Activated CD4-positive, alpha-beta T cell treated with anti-CD3 and anti-CD28 coated beads, Interleukin-10, Interleukin-2, amounts not matched to agents 100 ng/mL and 50 ng/mL, durations not matched to agents 16 hours and 8 hours (primary cell): ENCODE results near the gene CYBA.
A peak's percentile ranks its signal among the peaks of the same experiment; 100 is the strongest.

Experiments used
- DNase-seq: peaks from one replicate; pipeline ENCODE4 v3.0.0-alpha.2; 2020

CYBA gene

DNA sequence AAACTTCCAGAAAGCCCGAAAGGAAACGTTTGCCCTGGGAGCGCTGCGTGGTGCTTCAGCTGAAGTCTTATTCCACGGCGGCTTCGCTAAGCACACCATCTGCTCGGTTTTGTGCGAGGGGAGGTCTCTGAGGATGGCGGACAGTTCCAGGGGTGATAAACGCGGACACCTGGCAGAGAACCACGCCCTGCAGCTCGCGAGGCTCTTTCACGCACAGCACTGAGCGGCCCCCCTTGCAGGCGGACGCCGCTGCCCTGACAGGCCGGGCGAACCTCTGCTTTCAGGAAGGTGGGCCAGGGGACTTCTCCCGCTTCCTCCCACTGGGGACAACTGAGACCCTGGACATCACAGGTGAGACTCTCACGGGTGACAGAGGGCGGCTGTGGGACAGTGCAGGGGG lies 8.3 kb upstream of the CYBA start:
- DNase-seq: no peak

GRCh38 chr16:88658714-88659113 lies 7.9 kb upstream of the CYBA start:
- DNase-seq: no peak

DNA sequence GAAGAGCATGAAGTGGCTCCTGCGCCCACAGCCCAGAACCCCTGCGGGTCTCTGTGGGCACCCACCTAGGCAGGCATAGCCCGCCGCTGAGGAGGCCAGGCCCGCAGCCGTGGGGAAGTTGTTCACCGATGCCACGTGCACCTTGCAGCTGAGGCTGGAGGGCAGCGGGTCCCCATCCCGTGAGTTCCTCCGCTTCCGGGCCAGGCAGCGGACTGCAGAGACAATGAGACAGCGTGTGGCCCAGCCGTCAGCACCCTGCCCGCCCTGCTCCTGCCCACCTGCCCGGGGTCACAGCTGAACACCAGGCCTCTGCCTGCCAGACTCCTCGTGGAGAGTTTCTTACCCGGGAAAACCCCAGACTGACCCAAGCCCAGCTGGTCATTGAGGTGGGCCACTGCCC lies 6.5 kb upstream of the CYBA start:
- DNase-seq: no peak

DNA sequence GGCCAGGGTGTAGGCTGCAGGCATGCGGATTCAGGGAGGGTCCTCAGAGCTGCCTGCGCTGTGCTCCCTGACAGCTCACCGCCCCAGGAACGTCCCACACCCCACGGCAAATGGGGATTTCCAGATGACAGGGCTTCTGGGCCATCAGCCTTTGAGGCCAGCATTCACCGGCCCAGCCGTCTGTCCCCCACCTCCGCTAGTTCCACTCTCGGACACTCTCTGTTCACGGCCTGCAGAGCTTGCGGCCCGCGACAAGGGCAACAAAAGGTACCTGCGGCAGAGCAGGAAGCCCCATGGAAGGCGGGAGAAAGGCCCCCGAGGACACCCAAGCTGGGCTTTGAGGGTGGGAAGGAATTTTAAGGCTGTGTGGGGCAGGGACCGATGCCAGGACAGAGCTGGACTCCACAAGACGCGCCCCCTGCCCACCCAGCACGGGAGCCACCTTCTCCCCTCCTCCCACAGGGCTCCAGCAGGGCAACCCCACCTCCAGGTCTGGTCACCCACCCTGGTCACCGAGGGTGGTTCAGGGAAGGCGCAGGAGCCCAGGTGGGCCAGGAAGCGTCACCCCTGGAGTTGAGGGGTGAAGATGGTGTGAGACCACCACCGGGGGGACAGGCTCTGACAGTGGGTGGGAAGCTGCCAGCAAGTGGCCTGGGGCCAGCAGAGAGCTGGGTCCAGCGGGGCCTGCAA lies 5.6 kb upstream of the CYBA start:
- no peak for DNase-seq

- no peak for DNase-seq
Measured at GRCh38 chr16:88655733-88656281, 5.0 kb upstream of the CYBA start.

- DNase-seq: no peak
Measured at GRCh38 chr16:88655053-88655732, 4.3 kb upstream of the CYBA start.

DNA sequence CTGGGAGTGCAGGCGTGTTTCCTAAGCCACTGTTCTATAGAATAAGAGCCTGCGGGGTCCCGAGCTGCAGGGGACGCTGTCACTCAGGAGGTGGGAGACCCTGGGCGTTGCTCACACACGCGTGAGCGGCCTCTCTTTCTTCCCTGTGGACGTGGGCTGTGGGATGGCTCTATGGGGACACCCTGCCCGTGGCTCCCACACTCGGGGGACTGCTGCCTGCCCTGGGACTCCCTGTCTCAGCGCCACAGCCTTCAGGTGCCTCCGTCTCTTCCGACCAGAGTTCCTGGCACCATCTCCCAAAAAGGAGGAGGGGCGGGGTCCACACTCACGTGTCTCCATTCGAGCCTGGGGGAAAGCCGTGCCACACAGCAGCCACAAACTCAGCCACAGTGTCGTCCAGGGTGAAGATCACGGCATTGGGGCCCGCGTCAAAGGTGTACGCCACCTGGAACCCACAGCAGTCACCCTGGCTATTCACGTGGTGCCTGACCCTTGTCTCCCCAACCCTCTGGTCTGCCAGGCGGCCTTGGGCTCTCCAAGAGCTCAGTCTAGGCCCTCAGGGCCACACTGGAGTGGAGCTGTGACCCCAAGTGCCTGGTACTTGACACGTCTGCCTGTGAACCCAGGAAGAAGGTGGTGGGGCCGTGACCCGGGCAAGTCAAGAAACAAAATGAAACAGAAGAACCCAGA lies 3.7 kb upstream of the CYBA start:
- no peak for DNase-seq

DNA sequence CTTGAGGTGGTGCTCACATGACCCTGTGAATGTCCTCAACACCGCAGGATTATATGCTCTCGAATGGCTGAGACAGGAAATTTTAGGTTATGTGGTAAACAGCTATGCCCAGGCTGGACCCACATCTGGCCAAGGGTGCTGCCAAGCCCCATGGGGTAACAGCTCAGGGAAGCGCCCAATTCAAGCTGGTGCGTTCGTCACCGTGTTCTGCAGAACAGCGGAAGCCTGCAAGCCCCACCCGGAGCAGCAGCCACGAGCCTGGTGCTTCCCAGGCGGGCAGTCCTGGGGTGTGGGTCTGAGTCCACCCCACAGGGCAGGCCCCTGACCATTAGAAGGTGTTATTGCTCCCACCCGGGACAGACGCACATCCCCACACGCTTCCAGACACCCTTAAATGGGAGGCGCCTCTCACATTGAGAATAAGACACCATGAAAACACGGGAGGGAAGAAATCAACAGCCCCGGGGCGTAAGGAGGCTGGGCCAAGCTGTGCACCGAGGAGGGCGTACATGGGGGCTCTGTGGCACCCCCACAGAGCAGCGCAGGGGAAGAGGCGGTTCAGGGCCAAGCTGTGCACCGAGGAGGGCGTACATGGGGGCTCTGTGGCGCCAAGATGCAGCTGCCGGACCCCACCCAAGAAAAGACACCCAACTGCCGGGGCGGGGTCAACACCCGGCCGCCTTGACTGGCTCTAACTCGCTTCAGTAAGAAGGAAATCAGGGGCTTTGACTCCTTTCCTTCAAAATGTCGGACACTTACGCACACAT lies 2.9 kb upstream of the CYBA start:
- DNase-seq: no peak

DNA sequence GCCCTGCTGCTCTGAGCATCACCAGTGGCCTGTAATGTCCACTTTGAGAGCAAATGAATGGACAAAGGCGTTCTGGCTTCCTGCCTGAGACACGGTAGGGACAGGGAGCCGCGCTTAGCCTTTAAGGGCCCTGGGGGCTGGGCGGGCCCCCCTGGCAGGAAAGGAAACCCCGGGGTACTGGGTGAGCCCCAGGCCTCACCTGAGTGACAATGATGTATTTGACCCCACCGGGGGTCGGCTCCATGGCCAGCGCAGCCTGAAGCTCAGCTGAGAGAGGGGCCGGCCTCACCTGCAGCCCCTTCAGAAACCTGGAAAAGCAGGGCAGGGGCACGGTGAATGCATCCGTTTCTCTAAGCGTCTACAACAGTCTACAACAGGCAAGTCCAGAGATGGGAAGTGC lies 2.2 kb upstream of the CYBA start:
- DNase-seq: no peak

DNA sequence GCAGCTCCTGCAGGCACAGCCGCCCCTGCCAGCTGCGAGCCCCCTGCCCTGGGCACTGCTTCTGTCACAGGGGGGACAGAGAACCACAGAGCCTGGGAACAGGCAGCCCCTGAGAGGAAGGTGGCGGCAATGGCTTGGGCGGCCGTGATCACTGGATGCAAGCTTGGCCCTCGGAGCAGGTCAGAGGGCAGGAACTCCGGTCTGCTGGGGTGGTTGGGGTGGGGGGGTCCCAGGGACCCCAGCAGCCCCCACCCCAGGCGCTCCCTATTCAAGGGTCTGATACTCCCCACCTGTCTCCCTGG lies 1.9 kb upstream of the CYBA start:
- DNase-seq: no peak

GRCh38 chr16:88651989-88652761 lies 1.3 kb upstream of the CYBA start:
- no peak for DNase-seq

GRCh38 chr16:88651276-88651988 lies 579 bp upstream of the CYBA start:
- peak; percentile 92 for DNase-seq

DNA sequence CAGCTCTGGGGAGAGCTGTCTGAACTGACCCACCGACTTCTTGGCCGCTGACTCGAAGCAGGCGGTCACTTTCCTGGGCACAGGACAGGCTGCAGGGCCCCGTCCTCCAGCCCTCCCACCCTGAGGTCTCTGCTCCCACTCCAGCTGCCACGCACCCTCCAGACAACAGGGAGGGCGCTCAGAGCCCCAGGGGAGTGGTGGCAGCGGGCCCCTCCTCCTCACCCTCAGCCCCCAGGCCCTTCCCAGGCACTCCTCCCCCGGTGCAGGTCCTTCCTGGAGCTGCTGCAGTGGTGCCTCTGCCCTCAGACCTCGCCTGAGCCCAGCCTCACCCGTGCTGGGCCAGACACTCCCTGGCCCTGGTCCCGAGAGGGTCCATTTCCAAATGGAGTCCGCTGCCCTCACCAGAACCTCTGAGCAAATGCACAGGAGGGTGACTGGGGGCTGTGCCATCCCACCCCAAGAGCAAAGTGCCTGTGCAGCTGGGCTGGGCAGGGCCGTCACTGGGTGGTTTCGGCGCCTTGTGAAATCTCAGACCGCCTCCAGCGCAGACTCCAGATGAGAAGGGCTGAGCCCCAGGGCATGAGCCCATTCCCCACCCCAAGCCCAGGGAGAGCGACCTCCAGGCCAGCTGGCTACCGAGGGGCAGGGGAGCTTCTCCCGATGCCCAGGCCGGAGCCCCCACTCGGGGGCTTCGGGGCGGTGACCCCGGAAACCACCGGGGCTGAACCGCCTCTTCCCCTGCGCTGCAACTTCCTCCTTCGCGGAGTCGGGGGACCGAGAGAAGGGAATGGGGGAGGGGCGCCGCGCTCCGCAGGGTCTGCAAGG lies 717 bp downstream of the CYBA start:
- DNase-seq: peak; percentile 52

DNA sequence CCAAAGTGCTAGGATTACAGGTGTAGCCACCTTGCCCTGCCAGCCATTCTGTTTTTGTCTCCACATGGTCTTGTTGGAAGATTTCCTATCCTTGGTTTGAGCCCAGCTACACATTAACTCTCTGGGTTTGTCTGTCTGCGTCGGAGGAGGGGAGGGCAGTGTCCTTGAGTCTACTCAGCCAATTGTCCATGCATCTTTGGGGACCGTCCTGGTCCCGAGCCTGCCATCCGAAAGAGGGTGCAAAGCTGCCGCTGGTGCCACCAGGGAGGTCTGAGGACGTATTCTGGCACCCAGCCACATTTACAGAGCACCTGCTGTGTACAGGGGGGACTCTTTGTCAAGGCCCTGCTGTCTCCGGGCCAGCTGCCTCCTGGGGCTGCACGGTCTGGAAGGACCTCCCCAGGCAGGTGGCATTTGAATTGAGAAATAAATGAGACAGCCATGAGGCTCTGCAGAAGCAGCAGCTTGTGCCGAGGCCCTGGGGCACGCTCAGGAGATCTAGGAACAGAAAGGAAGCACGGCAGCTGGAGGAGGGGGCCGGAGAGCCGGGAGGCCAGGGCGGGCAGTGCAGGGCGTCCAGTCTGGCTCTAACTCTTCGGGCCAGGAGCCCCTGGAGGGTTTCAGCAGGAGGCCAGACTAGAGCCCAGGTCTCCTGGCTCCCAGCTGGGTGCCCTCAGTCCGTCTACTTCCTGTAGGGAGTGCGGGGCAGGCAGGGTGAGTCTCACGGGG lies 1.5 kb downstream of the CYBA start:
- DNase-seq: no peak

GRCh38 chr16:88647178-88648070 lies 3.4 kb downstream of the CYBA start:
- no peak for DNase-seq

GRCh38 chr16:88646345-88647034 lies 4.4 kb downstream of the CYBA start:
- no peak for DNase-seq

GRCh38 chr16:88645941-88646340 lies 4.9 kb downstream of the CYBA start:
- DNase-seq: no peak

GRCh38 chr16:88645455-88645854 lies 5.4 kb downstream of the CYBA start:
- DNase-seq: no peak

DNA sequence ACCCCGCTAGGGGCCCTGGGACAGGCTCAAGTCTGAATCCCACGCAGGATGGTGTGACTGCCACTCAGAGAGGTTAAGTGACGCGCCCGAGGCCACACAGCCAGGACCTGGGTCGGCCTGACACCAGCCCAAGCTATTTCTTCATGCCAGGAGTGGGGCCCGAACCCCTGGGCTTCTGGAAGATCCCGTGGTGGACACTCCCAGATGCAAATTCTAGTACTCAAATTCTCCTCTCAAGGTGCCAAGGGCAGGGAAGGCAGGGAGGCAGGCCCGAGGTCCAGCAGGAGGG lies 7.3 kb downstream of the CYBA start:
- DNase-seq: no peak
